HepG2 (cell line): Measurements from ENCODE around the gene AKAP12. TPM values are rescaled to one million over a fixed set of nuclear protein-coding genes. Genes with fewer than 3 reads are reported as not detected.

Source experiments
- ATF1 ChIP-seq: IDR thresholded peaks from 2 replicates; pipeline ENCODE4 v1.6.1; 2016; ENCODE audit warnings: mild to moderate bottlenecking, control low read depth
- CCAR2 ChIP-seq: fragments of 200-400 bp; formaldehyde crosslinking; optimal IDR thresholded peaks from 2 replicates; pipeline ENCODE3; 2018; ENCODE audit warnings: low read depth, mild to moderate bottlenecking, low read length, moderate library complexity
- GTF2F1 ChIP-seq: fragments of 150-350 bp; IDR thresholded peaks from 2 replicates; pipeline ENCODE4 v1.6.1; 2014; ENCODE audit warnings: low read length
- HIVEP1 ChIP-seq: sonication (generic); formaldehyde crosslinking; IDR thresholded peaks from 2 replicates; pipeline ENCODE4 v1.4.0; 2020; ENCODE audit warnings: mild to moderate bottlenecking, missing genetic modification reagents
- HOXA5 ChIP-seq: sonication (generic); formaldehyde crosslinking; IDR thresholded peaks from 2 replicates; pipeline ENCODE4 v1.4.0; 2020; ENCODE audit warnings: missing genetic modification reagents
- KDM3A ChIP-seq: IDR thresholded peaks from 2 replicates; pipeline ENCODE4 v1.6.1; 2018; ENCODE audit warnings: low read depth, missing compliant biosample characterization
- NR2F1 ChIP-seq, 2 experiments: fragments of 450-650 bp in 1 of 2; formaldehyde crosslinking in 1 of 2; IDR thresholded peaks; 2 replicates each; pipeline versions ENCODE4 v1.5.0 to v1.6.1; 2016 to 2020; ENCODE audit warnings: mild to moderate bottlenecking in 1 of 2, missing compliant biosample characterization in 1 of 2, missing genetic modification reagents in 1 of 2, moderate library complexity in 1 of 2
- PLRG1 ChIP-seq: fragments of 450-650 bp; conservative IDR thresholded peaks from 2 replicates; pipeline ENCODE4 v1.6.1; 2016
- REXO4 ChIP-seq: sonication (generic); formaldehyde crosslinking; IDR thresholded peaks from 2 replicates; pipeline ENCODE4 v1.8.0; 2022; ENCODE audit warnings: missing genetic modification reagents, mild to moderate bottlenecking, borderline replicate concordance
- YY1 ChIP-seq: IDR thresholded peaks from 2 replicates; pipeline ENCODE4 v1.6.1; 2011; ENCODE audit warnings: low read length, low read depth, moderate library complexity, mild to moderate bottlenecking; ENCODE audit not compliant: insufficient read depth, insufficient replicate concordance
- ZNF121 ChIP-seq: sonication (generic); formaldehyde crosslinking; IDR thresholded peaks from 2 replicates; pipeline ENCODE4 v1.5.0; 2020; ENCODE audit warnings: mild to moderate bottlenecking, missing genetic modification reagents
- ZNF24 ChIP-seq: fragments of 450-650 bp; IDR thresholded peaks from 2 replicates; pipeline ENCODE4 v1.6.1; 2017; ENCODE audit warnings: antibody characterized with exemption, mild to moderate bottlenecking
- ZNF720 ChIP-seq: sonication (generic); formaldehyde crosslinking; IDR thresholded peaks from 2 replicates; pipeline ENCODE4 v1.4.0; 2020; ENCODE audit warnings: missing genetic modification reagents
- polyA plus RNA-seq, 8 experiments: library from polyadenylated mRNA; depleted of rRNA in 3 of 8; stranded (reverse) in 7 of 8; unstranded in 1 of 8; fragments of >200 nt; fragmentation: Illumina TruSeq in 4 of 8; extraction: Trizol in 4 of 8; gene quantifications; 2 replicates each; pipeline versions ENCODE4 v1.2.1 to v1.2.3, GENCODE V29; 2011 to 2016; ENCODE audit warnings: low read depth in 4 of 8, missing spikeins in 1 of 8, mixed read lengths in 1 of 8; ENCODE audit not compliant: insufficient read depth in 1 of 8
- total RNA-seq, 5 experiments: library from RNA; depleted of rRNA; stranded (reverse); fragments of >200 nt; fragmentation: Illumina TruSeq; extraction: Trizol; gene quantifications; 2 replicates each; pipeline ENCODE4 v1.2.3, GENCODE V29; 2016; ENCODE audit warnings: low read depth in 1 of 5
- TF ChIP-seq, protein P1 (sequence below): sonication (generic); formaldehyde crosslinking; conservative IDR thresholded peaks from 2 replicates; pipeline ENCODE4 v1.8.0; 2022; ENCODE audit warnings: mild to moderate bottlenecking, moderate library complexity, missing genetic modification reagents
- TF ChIP-seq, protein P2 (sequence below): sonication (generic); formaldehyde crosslinking; IDR thresholded peaks from 2 replicates; pipeline ENCODE4 v1.4.0; 2020; ENCODE audit warnings: mild to moderate bottlenecking, missing genetic modification reagents
- TF ChIP-seq, protein P3 (sequence below): sonication (generic); formaldehyde crosslinking; conservative IDR thresholded peaks from 2 replicates; pipeline ENCODE4 v1.8.0; 2022; ENCODE audit warnings: low read depth, missing genetic modification reagents

The AKAP12 gene
- total and polyA plus RNA-seq, 2 of the 13 experiments (the other 11 are each of a cell fraction or from before 2014, with no cell fraction given) = 10.6 to 19.0 TPM

DNA sequence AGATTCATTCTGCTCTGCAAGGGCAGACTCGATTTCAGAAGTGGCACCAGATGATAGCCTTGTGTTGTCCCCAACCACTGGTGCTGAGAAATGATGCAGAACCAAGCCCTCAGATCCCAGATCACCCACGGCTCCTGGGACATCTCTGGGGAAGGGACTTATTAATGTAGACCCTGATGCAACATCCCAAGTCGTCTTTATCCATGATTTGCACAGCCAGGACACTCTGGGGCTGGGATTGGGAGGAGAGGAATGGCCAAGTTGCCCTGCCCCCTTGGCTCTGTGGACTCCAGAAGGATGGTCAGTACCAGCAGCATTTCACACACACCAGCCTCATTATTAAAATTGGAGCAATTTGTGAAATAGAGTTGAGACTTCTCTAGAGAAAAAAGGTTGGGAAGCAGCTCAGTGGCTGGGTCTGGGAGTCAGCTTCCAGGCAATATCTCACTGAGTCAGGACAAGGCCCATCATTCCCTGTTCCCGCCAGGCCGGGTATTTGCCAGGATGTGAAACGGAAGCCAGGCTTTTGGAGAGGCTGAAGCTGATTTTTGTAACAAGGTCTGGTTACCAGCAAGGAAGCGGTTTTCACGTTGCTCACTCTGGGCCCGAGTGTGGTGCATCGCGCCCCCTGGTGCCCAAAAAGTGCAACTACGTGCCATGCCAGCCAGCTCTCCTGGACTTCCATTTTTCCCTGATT, 84.2 kb downstream of the AKAP12 start (continued):
- TF ChIP-seq CCAR2 (no peak), PLRG1 (no peak), YY1 (peak; percentile 78), HOXA5 (0 out of 2 replicates have a peak, but pooled peaks have one; percentile 34), KDM3A (CRISPR knock-in tag) (peak; percentile 80; the same call in 1 of the 2 replicates), ZNF720 (CRISPR knock-in tag) (no peak), ZNF24 (no peak), ATF1 (CRISPR knock-in tag) (no peak), GTF2F1 (no peak), ZNF121 (CRISPR knock-in tag) (no peak), REXO4 (no peak), HIVEP1 (CRISPR knock-in tag) (no peak), NR2F1 (CRISPR knock-in tag; IDR thresholded peaks at IDR 0.05) (no peak)
- TF ChIP-seq, protein P1, sequence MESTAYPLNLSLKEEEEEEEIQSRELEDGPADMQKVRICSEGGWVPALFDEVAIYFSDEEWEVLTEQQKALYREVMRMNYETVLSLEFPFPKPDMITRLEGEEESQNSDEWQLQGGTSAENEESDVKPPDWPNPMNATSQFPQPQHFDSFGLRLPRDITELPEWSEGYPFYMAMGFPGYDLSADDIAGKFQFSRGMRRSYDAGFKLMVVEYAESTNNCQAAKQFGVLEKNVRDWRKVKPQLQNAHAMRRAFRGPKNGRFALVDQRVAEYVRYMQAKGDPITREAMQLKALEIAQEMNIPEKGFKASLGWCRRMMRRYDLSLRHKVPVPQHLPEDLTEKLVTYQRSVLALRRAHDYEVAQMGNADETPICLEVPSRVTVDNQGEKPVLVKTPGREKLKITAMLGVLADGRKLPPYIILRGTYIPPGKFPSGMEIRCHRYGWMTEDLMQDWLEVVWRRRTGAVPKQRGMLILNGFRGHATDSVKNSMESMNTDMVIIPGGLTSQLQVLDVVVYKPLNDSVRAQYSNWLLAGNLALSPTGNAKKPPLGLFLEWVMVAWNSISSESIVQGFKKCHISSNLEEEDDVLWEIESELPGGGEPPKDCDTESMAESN (CRISPR knock-in tag) = 0 out of 2 replicates have a peak, but pooled peaks have one; percentile 47
- TF ChIP-seq, protein P2, sequence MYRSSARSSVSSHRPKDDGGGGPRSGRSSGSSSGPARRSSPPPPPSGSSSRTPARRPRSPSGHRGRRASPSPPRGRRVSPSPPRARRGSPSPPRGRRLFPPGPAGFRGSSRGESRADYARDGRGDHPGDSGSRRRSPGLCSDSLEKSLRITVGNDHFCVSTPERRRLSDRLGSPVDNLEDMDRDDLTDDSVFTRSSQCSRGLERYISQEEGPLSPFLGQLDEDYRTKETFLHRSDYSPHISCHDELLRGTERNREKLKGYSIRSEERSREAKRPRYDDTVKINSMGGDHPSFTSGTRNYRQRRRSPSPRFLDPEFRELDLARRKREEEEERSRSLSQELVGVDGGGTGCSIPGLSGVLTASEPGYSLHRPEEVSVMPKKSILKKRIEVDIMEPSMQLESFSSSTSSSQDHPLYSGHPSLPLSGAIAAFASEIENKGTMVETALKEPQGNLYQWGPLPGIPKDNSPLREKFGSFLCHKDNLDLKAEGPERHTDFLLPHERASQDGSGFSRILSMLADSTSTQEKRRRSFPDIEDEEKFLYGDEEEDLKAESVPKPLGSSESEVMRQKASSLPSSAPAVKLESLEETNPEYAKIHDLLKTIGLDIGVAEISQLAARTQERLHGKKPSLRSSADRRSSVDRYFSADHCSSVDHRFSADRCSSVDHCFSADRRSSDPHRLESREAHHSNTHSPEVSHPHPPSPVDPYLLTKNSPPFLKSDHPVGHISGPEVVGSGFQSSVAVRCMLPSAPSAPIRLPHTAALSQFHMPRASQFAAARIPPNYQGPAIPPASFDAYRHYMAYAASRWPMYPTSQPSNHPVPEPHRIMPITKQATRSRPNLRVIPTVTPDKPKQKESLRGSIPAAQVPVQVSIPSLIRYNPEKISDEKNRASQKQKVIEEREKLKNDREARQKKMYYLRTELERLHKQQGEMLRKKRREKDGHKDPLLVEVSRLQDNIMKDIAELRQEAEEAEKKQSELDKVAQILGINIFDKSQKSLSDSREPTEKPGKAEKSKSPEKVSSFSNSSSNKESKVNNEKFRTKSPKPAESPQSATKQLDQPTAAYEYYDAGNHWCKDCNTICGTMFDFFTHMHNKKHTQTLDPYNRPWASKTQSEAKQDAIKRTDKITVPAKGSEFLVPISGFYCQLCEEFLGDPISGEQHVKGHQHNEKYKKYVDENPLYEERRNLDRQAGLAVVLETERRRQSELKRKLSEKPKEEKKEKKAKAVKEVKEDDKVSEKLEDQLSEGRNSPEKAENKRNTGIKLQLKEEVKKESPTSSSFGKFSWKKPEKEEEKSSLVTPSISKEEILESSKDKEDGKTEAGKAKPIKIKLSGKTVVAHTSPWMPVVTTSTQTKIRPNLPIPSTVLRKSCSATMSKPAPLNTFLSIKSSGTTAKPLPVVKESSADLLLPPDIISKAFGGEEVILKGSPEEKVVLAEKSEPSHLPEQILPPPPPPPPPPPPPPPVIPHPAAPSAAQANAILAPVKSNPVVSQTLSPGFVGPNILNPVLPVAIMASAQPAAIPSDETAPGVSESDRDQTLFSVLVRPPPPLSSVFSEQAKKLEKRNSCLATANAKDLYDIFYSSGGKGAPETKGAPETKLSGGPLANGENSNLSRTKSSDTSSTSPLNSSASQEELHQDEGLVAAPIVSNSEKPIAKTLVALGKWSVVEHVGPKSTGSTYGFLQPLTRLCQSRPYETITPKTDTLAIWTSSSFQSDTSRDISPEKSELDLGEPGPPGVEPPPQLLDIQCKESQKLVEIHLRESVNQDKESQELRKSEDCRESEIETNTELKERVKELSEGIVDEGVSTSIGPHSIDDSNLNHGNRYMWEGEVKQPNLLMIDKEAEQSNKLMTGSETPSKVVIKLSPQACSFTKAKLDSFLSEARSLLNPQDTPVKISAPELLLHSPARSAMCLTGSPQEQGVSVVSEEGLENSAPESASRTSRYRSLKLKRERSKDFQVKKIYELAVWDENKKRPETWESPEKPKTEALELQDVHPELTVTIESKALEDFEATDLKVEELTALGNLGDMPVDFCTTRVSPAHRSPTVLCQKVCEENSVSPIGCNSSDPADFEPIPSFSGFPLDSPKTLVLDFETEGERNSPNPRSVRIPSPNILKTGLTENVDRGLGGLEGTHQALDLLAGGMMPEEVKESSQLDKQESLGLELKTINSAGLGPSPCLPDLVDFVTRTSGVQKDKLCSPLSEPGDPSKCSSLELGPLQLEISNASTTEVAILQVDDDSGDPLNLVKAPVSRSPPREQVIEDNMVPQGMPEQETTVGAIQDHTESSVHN (CRISPR knock-in tag) = 0 out of 2 replicates have a peak, but pooled peaks have one; percentile 23
- TF ChIP-seq, protein P3, sequence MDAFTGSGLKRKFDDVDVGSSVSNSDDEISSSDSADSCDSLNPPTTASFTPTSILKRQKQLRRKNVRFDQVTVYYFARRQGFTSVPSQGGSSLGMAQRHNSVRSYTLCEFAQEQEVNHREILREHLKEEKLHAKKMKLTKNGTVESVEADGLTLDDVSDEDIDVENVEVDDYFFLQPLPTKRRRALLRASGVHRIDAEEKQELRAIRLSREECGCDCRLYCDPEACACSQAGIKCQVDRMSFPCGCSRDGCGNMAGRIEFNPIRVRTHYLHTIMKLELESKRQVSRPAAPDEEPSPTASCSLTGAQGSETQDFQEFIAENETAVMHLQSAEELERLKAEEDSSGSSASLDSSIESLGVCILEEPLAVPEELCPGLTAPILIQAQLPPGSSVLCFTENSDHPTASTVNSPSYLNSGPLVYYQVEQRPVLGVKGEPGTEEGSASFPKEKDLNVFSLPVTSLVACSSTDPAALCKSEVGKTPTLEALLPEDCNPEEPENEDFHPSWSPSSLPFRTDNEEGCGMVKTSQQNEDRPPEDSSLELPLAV (CRISPR knock-in tag) = no peak
